SU-DHL-6 (cell line): Measurements from ENCODE around the gene NSUN7.

Source experiments
- H2AFZ ChIP-seq: fragments of 200-600 bp; sonication (generic); 2 replicates; pipeline ENCODE4 v1.6.1; 2014; ENCODE audit warnings: low read depth, mild to moderate bottlenecking, moderate library complexity, mixed read lengths, antibody characterized with exemption, low read length; ENCODE audit not compliant: severe bottlenecking
- H3F3A ChIP-seq: fragments of 200-600 bp; shearing (Covaris generic); 2 replicates; pipeline ENCODE4 v1.6.0; 2016; ENCODE audit warnings: antibody characterized with exemption, mild to moderate bottlenecking; ENCODE audit not compliant: insufficient read depth
- H3K27ac ChIP-seq: fragments of 200-600 bp; sonication (generic); 2 replicates; pipeline ENCODE4 v1.5.1; 2016; ENCODE audit warnings: low read depth, mild to moderate bottlenecking, low read length, moderate library complexity, mixed read lengths
- H3K27me3 ChIP-seq: fragments of 200-600 bp; sonication (generic), shearing (Covaris generic); 2 replicates; pipeline ENCODE4 v1.6.0; 2014; ENCODE audit warnings: mild to moderate bottlenecking, low read length
- H3K36me3 ChIP-seq: fragments of 200-600 bp; sonication (generic); 2 replicates; pipeline ENCODE4 v1.6.1; 2014; ENCODE audit warnings: mild to moderate bottlenecking, low read length, mixed read lengths
- H3K4me2 ChIP-seq: fragments of 300-600, 200-600 bp; shearing (Covaris generic), sonication (generic); 2 replicates; pipeline ENCODE4 v1.6.0; 2014; ENCODE audit warnings: low read length, low read depth, mild to moderate bottlenecking; ENCODE audit not compliant: poor library complexity, severe bottlenecking
- H3K4me3 ChIP-seq: fragments of 200-600 bp; sonication (generic); 2 replicates; pipeline ENCODE4 v1.5.1; 2014; ENCODE audit warnings: antibody characterized with exemption, low read length, mild to moderate bottlenecking, mixed read lengths; ENCODE audit not compliant: insufficient read depth, poor library complexity, severe bottlenecking
- H3K79me2 ChIP-seq: fragments of 200-600 bp; sonication (generic); 2 replicates; pipeline ENCODE4 v1.6.1; 2014; ENCODE audit warnings: mild to moderate bottlenecking, low read length, moderate library complexity; ENCODE audit not compliant: insufficient read depth
- H3K9ac ChIP-seq: fragments of 200-600 bp; sonication (generic); 2 replicates; pipeline ENCODE4 v1.7.0; 2014; ENCODE audit warnings: mild to moderate bottlenecking, low read length
- H3K9me2 ChIP-seq: fragments of 200-600 bp; sonication (generic); replicated peaks from 2 replicates; pipeline ENCODE4 v1.6.1; 2014; ENCODE audit warnings: low read length; ENCODE audit not compliant: insufficient read depth
- H3K9me3 ChIP-seq: fragments of 200-600 bp; sonication (generic); 2 replicates; pipeline ENCODE4 v1.6.1; 2014; ENCODE audit warnings: low read length, mixed read lengths; ENCODE audit not compliant: insufficient read depth
- H4K20me1 ChIP-seq: fragments of 200-600 bp; sonication (generic); 2 replicates; pipeline ENCODE4 v1.6.1; 2014; ENCODE audit warnings: low read depth, mild to moderate bottlenecking, antibody characterized with exemption, low read length, moderate library complexity, mixed read lengths
- CTCF ChIP-seq: fragments of 200-600 bp; sonication (generic); IDR thresholded peaks from one replicate; pipeline ENCODE4 v1.5.1; 2017; ENCODE audit warnings: antibody characterized with exemption, mild to moderate bottlenecking, low read length, moderate library complexity; ENCODE audit not compliant: insufficient read depth, poor library complexity, severe bottlenecking
- EZH2phosphoT487 ChIP-seq: fragments of 200-600 bp; sonication (generic), shearing (Covaris generic); conservative IDR thresholded peaks from 2 replicates; pipeline ENCODE4 v1.6.1; 2018; ENCODE audit warnings: mild to moderate bottlenecking, antibody characterized with exemption, low read length, moderate library complexity, mixed read lengths

The NSUN7 gene

DNA sequence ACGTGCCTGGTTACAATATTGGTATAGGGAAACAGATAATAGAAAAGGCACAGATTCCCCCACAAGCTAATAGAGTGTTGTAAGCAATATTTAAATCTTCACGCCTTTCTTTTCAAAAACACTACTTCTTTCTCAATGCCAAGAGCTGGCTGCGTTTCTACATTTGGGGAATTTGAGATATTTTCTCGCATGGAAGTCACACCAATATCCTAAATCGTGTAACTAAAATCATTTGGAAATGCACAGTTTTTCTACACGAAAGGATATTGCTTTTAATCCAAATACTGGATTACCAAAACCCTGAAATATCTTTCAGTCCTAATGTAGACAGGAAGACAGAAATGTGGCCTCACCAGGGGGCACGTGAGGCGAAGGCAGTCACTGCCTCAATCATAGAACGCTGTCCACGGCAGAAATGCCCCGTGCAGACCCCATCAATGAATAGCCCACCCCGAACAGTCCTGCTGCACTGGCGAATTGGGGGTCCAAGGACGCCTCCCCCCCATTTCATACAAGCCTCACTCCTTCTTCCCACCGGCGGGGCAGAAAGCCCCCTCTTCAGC lies 106.6 kb downstream of the NSUN7 start:
- no peaks in the 10 kb centered on the region for H3K9me3 ChIP-seq
- no peaks in the 10 kb centered on the region for H3K27me3 ChIP-seq
- no peak for TF ChIP-seq EZH2phosphoT487
- TF ChIP-seq CTCF: no peak
- H3F3A ChIP-seq: peaks cover 6% of the 10 kb centered on the region; the same call in 1 of the 2 replicates
- no peaks in the 10 kb centered on the region for H3K79me2 ChIP-seq
- H3K9me2 ChIP-seq: no peaks in the 10 kb centered on the region
- H3K36me3 ChIP-seq: no peaks in the 10 kb centered on the region
- peak overlapping the region; percentile 23 for H2AFZ ChIP-seq
- H3K27ac ChIP-seq: no peak overlapping the region
- H3K4me3 ChIP-seq: peak overlapping the region; percentile 40
- peak overlapping the region; percentile 34; the same call in 1 of the 2 replicates for H3K9ac ChIP-seq
- H4K20me1 ChIP-seq: no peaks in the 10 kb centered on the region
- H3K4me2 ChIP-seq: peak overlapping the region; percentile 53

DNA sequence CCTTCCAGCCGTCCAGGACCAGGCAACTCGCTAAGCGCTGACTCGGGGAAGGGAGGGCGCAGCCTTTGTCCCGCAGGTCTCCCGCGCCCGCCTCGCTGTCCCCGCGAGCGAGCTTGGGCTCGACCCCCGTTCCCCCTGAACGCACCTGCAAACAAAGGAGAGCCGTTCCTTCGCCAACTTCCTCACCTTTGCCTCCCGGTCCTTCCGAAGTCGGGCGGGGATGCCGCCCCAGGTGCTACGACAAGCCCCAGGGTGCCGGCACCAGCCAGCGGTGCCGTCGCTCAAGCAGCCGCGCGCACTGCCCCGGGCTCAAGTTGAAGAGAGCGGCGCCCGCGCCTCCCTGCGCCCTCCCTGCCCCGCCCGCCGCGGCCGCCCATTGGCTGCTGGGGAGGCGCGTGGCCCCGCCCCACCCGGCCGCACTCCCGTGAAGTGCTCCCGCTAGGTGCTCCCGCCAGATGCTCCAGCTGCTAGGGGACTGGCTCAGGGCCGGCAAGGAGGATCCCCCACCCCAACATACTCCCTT lies 107.1 kb downstream of the NSUN7 start:
- H3K9me3 ChIP-seq: no peaks in the 10 kb centered on the region
- no peak overlapping the region for H3K27ac ChIP-seq
- H3K79me2 ChIP-seq: no peaks in the 10 kb centered on the region
- peak overlapping the region; percentile 34; the same call in 1 of the 2 replicates for H3K9ac ChIP-seq
- peaks cover 6% of the 10 kb centered on the region; the same call in 1 of the 2 replicates for H3F3A ChIP-seq
- peak overlapping the region; percentile 40 for H3K4me3 ChIP-seq
- H3K27me3 ChIP-seq: no peaks in the 10 kb centered on the region
- TF ChIP-seq EZH2phosphoT487: no peak
- no peak for TF ChIP-seq CTCF
- no peaks in the 10 kb centered on the region for H4K20me1 ChIP-seq
- no peaks in the 10 kb centered on the region for H3K36me3 ChIP-seq
- no peaks in the 10 kb centered on the region for H3K9me2 ChIP-seq
- peak overlapping the region; percentile 23 for H2AFZ ChIP-seq
- peak overlapping the region; percentile 53 for H3K4me2 ChIP-seq

DNA sequence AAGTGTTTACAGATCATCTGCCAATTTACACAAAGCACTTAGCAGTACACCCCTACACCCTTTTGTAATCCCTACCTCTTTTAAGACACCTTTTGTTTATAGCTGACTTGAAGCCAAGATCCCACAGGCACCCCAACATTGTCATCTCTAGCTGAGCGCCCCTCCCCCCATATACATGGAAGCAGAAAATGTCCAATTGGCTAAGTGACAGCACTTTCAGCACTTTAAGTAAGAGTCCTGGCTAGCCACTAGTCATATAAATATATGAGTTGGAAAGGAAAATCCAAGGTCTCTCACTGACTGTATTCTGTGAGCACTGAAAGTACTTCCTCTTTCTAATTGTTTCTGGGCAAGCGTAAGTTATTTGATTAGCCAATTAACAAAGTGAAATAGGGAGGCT lies 108.2 kb downstream of the NSUN7 start:
- Histone ChIP-seq H3K9me3 (no peaks in the 10 kb centered on the region), H3K4me2 (no peak overlapping the region), H3K4me3 (no peak overlapping the region), H3K79me2 (no peaks in the 10 kb centered on the region), H3K9me2 (no peaks in the 10 kb centered on the region), H3K9ac (no peak overlapping the region), H3K27ac (no peak overlapping the region), H4K20me1 (no peaks in the 10 kb centered on the region), H3F3A (peaks cover 6% of the 10 kb centered on the region; the same call in 1 of the 2 replicates), H3K36me3 (no peaks in the 10 kb centered on the region), H2AFZ (no peak overlapping the region), H3K27me3 (no peaks in the 10 kb centered on the region)
- TF ChIP-seq CTCF: no peak
